HG02981 (cell line): ENCODE results near the gene NSDHL.
A peak's percentile ranks its signal among the peaks of the same experiment; 100 is the strongest.

ENCODE experiments used
- ATAC-seq: cut with Tn5 transposase; IDR thresholded peaks from one replicate; pipeline ENCODE4 v1.9.1; 2021; ENCODE audit warnings: mild to moderate bottlenecking, moderate library complexity; ENCODE audit not compliant: unreplicated experiment

The NSDHL gene

GRCh38 chrX:152910018-152910417 lies 79.2 kb downstream of the NSDHL start:
- ATAC-seq = peak; percentile 86

- no peak for ATAC-seq
These were observed 81.2 kb downstream of the NSDHL start for GRCh38 chrX:152912106-152912505.

- ATAC-seq = no peak
These were observed 81.8 kb downstream of the NSDHL start for GRCh38 chrX:152912641-152913040.

- ATAC-seq = no peak
These were observed 82.5 kb downstream of the NSDHL start for GRCh38 chrX:152913346-152913745.

GRCh38 chrX:152913910-152914309 lies 83.0 kb downstream of the NSDHL start:
- ATAC-seq = no peak

GRCh38 chrX:152915541-152916241 lies 84.8 kb downstream of the NSDHL start:
- peak; percentile 82 for ATAC-seq

GRCh38 chrX:152917656-152918579 lies 87.1 kb downstream of the NSDHL start:
- no peak for ATAC-seq

GRCh38 chrX:152918707-152919106 lies 87.8 kb downstream of the NSDHL start:
- no peak for ATAC-seq
